CD14-positive monocyte (primary cell): Measurements from ENCODE around the gene ABCE1. TPM values are rescaled to one million over a fixed set of nuclear protein-coding genes. Genes with fewer than 3 reads are reported as not detected.

ENCODE experiments used
- DNase-seq, 3 donors: peaks; one replicate each; pipeline ENCODE4 v3.0.0-alpha.2; 2011 to 2022
- H2AFZ ChIP-seq: 2 replicates; pipeline ENCODE4 v1.6.0; 2012; ENCODE audit warnings: mild to moderate bottlenecking, low read depth, low read length, inconsistent platforms; ENCODE audit not compliant: insufficient read depth, poor library complexity, severe bottlenecking
- H3K27ac ChIP-seq, 2 donors: 1 replicate in 1 of 2; 2 replicates in 1 of 2; pipeline ENCODE4 v1.5.1; 2012 to 2013; ENCODE audit warnings: low read length in 2 of 2, control low read depth in 1 of 2, inconsistent platforms in 1 of 2, low read depth in 1 of 2, mild to moderate bottlenecking in 1 of 2
- H3K27me3 ChIP-seq, 2 donors: one replicate each; pipeline versions ENCODE4 v1.6.0 to v1.6.1; 2011 to 2013; ENCODE audit warnings: low read length in 2 of 2; ENCODE audit not compliant: control insufficient read depth in 2 of 2, insufficient read depth in 2 of 2
- H3K36me3 ChIP-seq, 2 donors: replicated peaks in 1 of 2; 1 replicate in 1 of 2; 2 replicates in 1 of 2; pipeline versions ENCODE4 v1.5.1 to v1.6.1; 2012 to 2013; ENCODE audit warnings: low read length in 2 of 2, control low read depth in 1 of 2, inconsistent platforms in 1 of 2, mild to moderate bottlenecking in 1 of 2; ENCODE audit not compliant: insufficient read depth in 2 of 2, control insufficient read depth in 1 of 2
- H3K4me1 ChIP-seq, 2 donors: 1 replicate in 1 of 2; 2 replicates in 1 of 2; pipeline versions ENCODE4 v1.5.1 to v1.6.1; 2012 to 2013; ENCODE audit warnings: low read length in 2 of 2, control low read depth in 1 of 2, inconsistent platforms in 1 of 2, mild to moderate bottlenecking in 1 of 2, moderate library complexity in 1 of 2; ENCODE audit not compliant: insufficient read depth in 2 of 2, control insufficient read depth in 1 of 2
- H3K4me2 ChIP-seq: replicated peaks from 2 replicates; pipeline ENCODE3; 2012; ENCODE audit warnings: low read length, moderate library complexity, mild to moderate bottlenecking; ENCODE audit not compliant: poor library complexity, severe bottlenecking; ENCODE audit errors: extremely low read depth
- H3K4me3 ChIP-seq, 3 experiments: fragments of 200-600 bp in 1 of 3; sonication (generic) in 1 of 3; replicated peaks in 1 of 3; 1 replicate in 2 of 3; 2 replicates in 1 of 3; pipeline ENCODE4 v1.5.1; 2011 to 2013; ENCODE audit warnings: low read length in 3 of 3, mild to moderate bottlenecking in 3 of 3, control low read depth in 2 of 3, low read depth in 2 of 3, inconsistent platforms in 1 of 3, moderate library complexity in 1 of 3
- H3K79me2 ChIP-seq: 2 replicates; pipeline ENCODE4 v1.6.0; 2012; ENCODE audit warnings: mild to moderate bottlenecking, control low read depth, inconsistent platforms, low read length, moderate library complexity; ENCODE audit not compliant: insufficient read depth
- H3K9ac ChIP-seq: 2 replicates; pipeline ENCODE4 v1.6.0; 2017; ENCODE audit warnings: low read length, mild to moderate bottlenecking; ENCODE audit not compliant: insufficient read depth, poor library complexity, severe bottlenecking
- H3K9me3 ChIP-seq, 2 donors: replicated peaks in 1 of 2; 1 replicate in 1 of 2; 2 replicates in 1 of 2; pipeline versions ENCODE4 v1.5.1 to v1.6.1; 2012 to 2013; ENCODE audit warnings: low read length in 2 of 2, control low read depth in 1 of 2; ENCODE audit not compliant: control insufficient read depth in 1 of 2, insufficient read depth in 1 of 2
- H4K20me1 ChIP-seq: 2 replicates; pipeline ENCODE4 v1.6.0; 2012; ENCODE audit warnings: mild to moderate bottlenecking, low read length, control low read depth, moderate library complexity; ENCODE audit not compliant: insufficient read depth
- H3K27ac Mint-ChIP-seq, 7 donors: one replicate each; pipeline ENCODE4 v1.8.0; 2020; ENCODE audit warnings: mild to moderate bottlenecking in 7 of 7, mixed read lengths in 7 of 7, moderate library complexity in 6 of 7, inconsistent platforms in 2 of 7
- H3K27me3 Mint-ChIP-seq, 3 donors: one replicate each; pipeline ENCODE4 v1.8.0; 2021 to 2022; ENCODE audit warnings: low read depth in 3 of 3, mild to moderate bottlenecking in 3 of 3, mixed read lengths in 3 of 3, moderate library complexity in 3 of 3, inconsistent platforms in 1 of 3
- H3K36me3 Mint-ChIP-seq, 2 donors: one replicate each; pipeline ENCODE4 v1.8.0; 2020; ENCODE audit warnings: mixed read lengths in 2 of 2, inconsistent platforms in 1 of 2, mild to moderate bottlenecking in 1 of 2
- H3K4me1 Mint-ChIP-seq: one replicate; pipeline ENCODE4 v1.8.0; 2020; ENCODE audit warnings: mild to moderate bottlenecking, mixed read lengths
- H3K4me3 Mint-ChIP-seq, 2 donors: one replicate each; pipeline ENCODE4 v1.8.0; 2020; ENCODE audit warnings: mild to moderate bottlenecking in 2 of 2, mixed read lengths in 2 of 2, moderate library complexity in 1 of 2
- H3K9me3 Mint-ChIP-seq, 7 donors: one replicate each; pipeline ENCODE4 v1.8.0; 2020 to 2022; ENCODE audit warnings: mixed read lengths in 7 of 7, mild to moderate bottlenecking in 6 of 7, moderate library complexity in 6 of 7, inconsistent platforms in 2 of 7
- WGBS: methylation state at CpG from one replicate; pipeline ENCODE4 v1.1.5; 2013; ENCODE audit warnings: missing lambda C conversion rate; ENCODE audit not compliant: insufficient coverage; 5-methylcytosine and 5-hydroxymethylcytosine counted together
- intact Hi-C, 2 donors: fragments of 100-400 bp; cut with micrococcal nuclease; formaldehyde crosslinking; loops; one replicate each; pipeline versions ENCODE4 v1.15.0 to v1.15.1; 2023
- polyA plus RNA-seq, 3 donors: library from polyadenylated mRNA; depleted of rRNA in 1 of 3; unstranded in 2 of 3; stranded (reverse) in 1 of 3; fragments of 300-500 nt in 2 of 3; fragments of >200 nt in 1 of 3; fragmentation: Illumina TruSeq in 2 of 3; gene quantifications; 1 replicate in 2 of 3; 2 replicates in 1 of 3; pipeline ENCODE4 v1.2.3, GENCODE V29; 2012 to 2021
- TF ChIP-seq, protein P1 (sequence below): fragments of 200-600 bp; IDR thresholded peaks from one replicate; pipeline ENCODE4 v1.8.0; 2022; ENCODE audit warnings: antibody characterized with exemption, mild to moderate bottlenecking

Gene ABCE1
- polyA plus RNA-seq, 3 donors, result 22.1 to 25.0 (median 23.7) TPM

DNA sequence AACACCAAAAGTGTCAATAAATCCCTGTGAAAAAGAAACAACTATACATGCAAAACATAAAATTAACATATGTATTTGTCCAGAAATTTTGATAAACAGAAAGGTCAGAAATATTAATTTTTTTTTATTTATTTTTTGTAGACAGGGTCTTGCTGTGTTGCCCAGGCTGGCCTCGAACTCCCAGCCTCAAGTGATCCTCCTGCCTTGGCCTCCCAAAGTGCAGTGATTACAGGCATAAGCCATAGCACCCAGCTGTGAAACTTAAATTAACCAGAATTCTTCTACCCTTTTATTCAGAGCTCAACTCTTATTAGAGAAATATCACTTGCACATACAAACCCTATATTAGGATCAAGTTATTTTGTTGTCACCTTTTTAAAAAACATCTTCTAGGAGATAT lies 16.4 kb upstream of the ABCE1 start:
- no peaks in the 10 kb centered on the region for H3K27me3 Mint-ChIP-seq
- no peak overlapping the region for H3K4me3 Mint-ChIP-seq
- Histone ChIP-seq H3K9ac (no peak overlapping the region), H3K27me3 (no peaks in the 10 kb centered on the region), H3K4me3 (no peak overlapping the region), H3K36me3 (peaks cover 17 to 56% of the 10 kb centered on the region in 2 donors), H3K9me3 (no peaks in the 10 kb centered on the region), H3K4me1 (no peaks in the 10 kb centered on the region), H4K20me1 (no peaks in the 10 kb centered on the region), H3K4me2 (no peak overlapping the region), H2AFZ (no peak overlapping the region), H3K27ac (no peak overlapping the region), H3K79me2 (peaks cover 38% of the 10 kb centered on the region)
- 100% methylated on average over 1 of the region's 1 CpG for WGBS
- intact Hi-C loops, result no loop called here
- H3K9me3 Mint-ChIP-seq, result peaks cover 0 to 9% (median 3%) of the 10 kb centered on the region in 7 donors
- no peaks in the 10 kb centered on the region for H3K4me1 Mint-ChIP-seq
- H3K27ac Mint-ChIP-seq, result no peak overlapping the region
- TF ChIP-seq, protein P1, sequence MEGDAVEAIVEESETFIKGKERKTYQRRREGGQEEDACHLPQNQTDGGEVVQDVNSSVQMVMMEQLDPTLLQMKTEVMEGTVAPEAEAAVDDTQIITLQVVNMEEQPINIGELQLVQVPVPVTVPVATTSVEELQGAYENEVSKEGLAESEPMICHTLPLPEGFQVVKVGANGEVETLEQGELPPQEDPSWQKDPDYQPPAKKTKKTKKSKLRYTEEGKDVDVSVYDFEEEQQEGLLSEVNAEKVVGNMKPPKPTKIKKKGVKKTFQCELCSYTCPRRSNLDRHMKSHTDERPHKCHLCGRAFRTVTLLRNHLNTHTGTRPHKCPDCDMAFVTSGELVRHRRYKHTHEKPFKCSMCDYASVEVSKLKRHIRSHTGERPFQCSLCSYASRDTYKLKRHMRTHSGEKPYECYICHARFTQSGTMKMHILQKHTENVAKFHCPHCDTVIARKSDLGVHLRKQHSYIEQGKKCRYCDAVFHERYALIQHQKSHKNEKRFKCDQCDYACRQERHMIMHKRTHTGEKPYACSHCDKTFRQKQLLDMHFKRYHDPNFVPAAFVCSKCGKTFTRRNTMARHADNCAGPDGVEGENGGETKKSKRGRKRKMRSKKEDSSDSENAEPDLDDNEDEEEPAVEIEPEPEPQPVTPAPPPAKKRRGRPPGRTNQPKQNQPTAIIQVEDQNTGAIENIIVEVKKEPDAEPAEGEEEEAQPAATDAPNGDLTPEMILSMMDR, result no peak
- peaks cover 49 to 65% of the 10 kb centered on the region in 2 donors for H3K36me3 Mint-ChIP-seq
- DNase-seq, result no peak

DNA sequence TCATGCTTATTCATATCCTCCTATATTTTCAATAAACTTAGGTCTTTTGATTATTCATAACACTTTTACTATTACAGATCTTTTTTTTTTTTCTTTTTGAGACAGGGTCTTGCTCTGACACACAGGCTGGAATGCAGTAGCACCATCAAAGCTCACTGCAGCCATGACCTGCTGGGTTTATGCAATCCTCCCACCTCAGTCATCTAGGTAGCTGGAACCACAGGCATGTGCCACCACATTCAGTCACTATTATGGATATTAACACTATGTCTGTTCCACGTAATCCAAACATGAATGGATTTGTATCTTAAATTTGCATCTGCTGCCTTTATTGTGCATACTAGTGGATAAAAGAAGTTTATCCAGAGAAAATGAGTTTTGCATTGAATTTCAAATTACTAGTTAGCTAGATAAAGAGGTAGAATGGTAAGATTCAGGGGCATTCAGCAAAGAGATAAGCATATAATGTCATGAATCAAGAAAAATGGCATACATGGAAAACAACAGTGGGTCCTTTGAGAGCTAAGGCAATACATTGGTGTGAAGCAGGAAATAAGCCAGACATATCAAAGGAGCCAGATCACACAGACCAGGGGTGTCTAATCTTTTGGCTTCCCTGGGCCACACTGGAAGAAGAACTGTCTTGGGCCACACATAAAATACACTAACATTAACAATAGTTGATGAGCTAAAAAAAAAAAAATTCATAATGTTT lies 14.1 kb upstream of the ABCE1 start:
- TF ChIP-seq, protein P1, result no peak
- peaks cover 23 to 57% of the 10 kb centered on the region in 2 donors for H3K36me3 ChIP-seq
- H3K36me3 Mint-ChIP-seq, result peaks cover 41 to 61% of the 10 kb centered on the region in 2 donors
- H3K9ac ChIP-seq, result no peak overlapping the region
- H3K4me1 ChIP-seq, result peaks cover 0 to 5% of the 10 kb centered on the region in 2 donors
- no peaks in the 10 kb centered on the region for H3K27me3 Mint-ChIP-seq
- no peaks in the 10 kb centered on the region for H3K9me3 ChIP-seq
- H4K20me1 ChIP-seq, result no peaks in the 10 kb centered on the region
- peaks cover 42% of the 10 kb centered on the region for H3K79me2 ChIP-seq
- no peak overlapping the region for H3K27ac Mint-ChIP-seq
- no peak overlapping the region for H2AFZ ChIP-seq
- H3K4me1 Mint-ChIP-seq, result peaks cover 11% of the 10 kb centered on the region
- no peak overlapping the region for H3K4me2 ChIP-seq
- intact Hi-C loops, result no loop called here
- H3K9me3 Mint-ChIP-seq, result peaks cover 0 to 2% (median 0%) of the 10 kb centered on the region in 7 donors
- no peaks in the 10 kb centered on the region for H3K27me3 ChIP-seq
- H3K4me3 ChIP-seq, result no peak overlapping the region
- no peak for DNase-seq
- H3K27ac ChIP-seq, result no peak overlapping the region
- H3K4me3 Mint-ChIP-seq, result no peak overlapping the region
- no CpG with 5 or more reads among the region's 1 CpG for WGBS
